GM19035 (cell line): Measurements from ENCODE around the gene ELFN2.
"Not testable (repeated sequence)": the region's sequence is repeated elsewhere in the genome, so short reads cannot be mapped to it uniquely, and the experiment has no call there.

ENCODE experiments used
- ATAC-seq: cut with Tn5 transposase; IDR thresholded peaks from one replicate; pipeline ENCODE4 v1.9.1; 2021; ENCODE audit not compliant: unreplicated experiment

The ELFN2 gene, protein sequence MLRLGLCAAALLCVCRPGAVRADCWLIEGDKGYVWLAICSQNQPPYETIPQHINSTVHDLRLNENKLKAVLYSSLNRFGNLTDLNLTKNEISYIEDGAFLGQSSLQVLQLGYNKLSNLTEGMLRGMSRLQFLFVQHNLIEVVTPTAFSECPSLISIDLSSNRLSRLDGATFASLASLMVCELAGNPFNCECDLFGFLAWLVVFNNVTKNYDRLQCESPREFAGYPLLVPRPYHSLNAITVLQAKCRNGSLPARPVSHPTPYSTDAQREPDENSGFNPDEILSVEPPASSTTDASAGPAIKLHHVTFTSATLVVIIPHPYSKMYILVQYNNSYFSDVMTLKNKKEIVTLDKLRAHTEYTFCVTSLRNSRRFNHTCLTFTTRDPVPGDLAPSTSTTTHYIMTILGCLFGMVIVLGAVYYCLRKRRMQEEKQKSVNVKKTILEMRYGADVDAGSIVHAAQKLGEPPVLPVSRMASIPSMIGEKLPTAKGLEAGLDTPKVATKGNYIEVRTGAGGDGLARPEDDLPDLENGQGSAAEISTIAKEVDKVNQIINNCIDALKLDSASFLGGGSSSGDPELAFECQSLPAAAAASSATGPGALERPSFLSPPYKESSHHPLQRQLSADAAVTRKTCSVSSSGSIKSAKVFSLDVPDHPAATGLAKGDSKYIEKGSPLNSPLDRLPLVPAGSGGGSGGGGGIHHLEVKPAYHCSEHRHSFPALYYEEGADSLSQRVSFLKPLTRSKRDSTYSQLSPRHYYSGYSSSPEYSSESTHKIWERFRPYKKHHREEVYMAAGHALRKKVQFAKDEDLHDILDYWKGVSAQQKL

GRCh38 chr22:37427135-37427710, at the start of gene ELFN2:
TSS of gene ELFN2 (minus strand) at chr22:37427479. CDS start at chr22:37375534, 51,945 bp downstream.
- no peak for ATAC-seq

DNA sequence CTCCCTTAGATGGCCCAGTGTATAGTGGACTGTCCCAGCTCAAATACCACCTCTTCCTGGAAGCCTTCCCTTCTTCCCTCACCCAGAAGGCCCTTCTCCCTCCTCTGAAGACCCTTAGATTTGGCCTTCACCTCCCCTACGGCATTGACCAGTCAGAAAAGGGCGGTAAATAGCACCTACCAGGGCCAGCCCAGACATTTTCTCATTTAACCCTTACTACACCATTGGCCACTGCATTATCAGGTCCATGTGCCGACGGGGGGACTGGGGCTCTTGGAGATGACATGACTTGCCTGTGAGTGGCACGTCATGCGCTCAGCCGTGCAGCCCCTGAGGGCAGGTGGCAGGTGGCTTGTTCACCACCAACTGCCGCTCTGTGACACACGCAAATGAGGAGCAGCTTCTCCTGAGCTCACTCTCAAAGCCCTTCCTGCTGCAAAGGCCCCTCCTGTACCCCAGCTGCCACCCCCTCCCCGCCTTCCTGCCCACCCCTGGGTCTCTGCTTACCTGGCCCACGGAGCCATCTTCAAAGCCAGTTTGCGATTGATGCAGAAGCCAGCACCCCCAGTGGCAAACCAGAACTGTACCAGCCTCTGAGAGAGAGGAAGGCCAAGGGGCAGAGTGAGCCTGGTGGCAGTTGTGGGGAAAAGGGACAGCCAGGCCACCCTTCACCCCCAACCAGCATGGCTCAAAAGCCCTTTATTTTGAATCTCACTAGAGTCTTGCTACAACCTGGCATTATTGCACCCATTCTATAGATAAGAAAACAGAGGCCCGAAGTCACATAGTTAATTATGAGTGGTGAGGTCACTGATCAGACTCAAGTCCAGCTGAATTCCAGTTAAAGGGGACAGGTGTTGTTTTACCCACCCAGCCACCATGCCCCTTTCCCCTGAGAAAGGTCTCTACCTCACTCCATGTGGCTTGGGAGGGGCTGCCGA, 49.4 kb upstream of the ELFN2 start:
- no peak for ATAC-seq

GRCh38 chr22:37474447-37475090, 47.3 kb upstream of the ELFN2 start:
- no peak for ATAC-seq

- ATAC-seq: no peak
Observed at GRCh38 chr22:37473437-37473946, 46.2 kb upstream of the ELFN2 start.

DNA sequence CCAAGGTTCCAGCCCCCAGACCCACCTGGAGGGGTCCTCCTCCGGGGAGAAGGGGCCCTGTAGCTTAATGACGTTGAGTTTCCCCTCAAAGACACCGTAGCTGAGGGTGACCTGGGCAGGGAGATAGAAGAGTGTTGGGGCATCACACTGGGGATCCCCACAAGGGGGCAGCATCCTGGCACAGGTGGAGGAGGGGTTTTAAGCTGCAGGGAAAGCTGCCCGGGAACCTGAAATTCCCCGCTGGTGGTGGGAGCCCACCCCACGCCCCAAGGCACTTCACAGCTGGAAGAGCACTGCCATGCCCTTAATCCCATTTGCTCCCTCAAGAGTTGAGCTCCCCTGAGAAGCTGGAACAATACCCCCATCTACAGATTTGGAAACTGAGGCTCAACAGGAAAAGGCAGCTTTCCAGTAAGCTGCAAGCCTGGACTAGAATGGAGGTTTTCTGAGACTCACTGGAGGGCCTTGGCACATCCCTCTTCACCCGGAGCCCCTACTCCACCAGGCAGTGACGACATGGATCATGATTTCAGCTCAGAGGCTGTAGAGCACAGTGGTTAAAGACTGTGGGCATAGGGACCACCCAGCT, 45.2 kb upstream of the ELFN2 start:
- no peak for ATAC-seq

- no peak for ATAC-seq
Observed at GRCh38 chr22:37471727-37472417, 44.6 kb upstream of the ELFN2 start.

GRCh38 chr22:37470087-37470445, 42.8 kb upstream of the ELFN2 start:
- no peak for ATAC-seq

DNA sequence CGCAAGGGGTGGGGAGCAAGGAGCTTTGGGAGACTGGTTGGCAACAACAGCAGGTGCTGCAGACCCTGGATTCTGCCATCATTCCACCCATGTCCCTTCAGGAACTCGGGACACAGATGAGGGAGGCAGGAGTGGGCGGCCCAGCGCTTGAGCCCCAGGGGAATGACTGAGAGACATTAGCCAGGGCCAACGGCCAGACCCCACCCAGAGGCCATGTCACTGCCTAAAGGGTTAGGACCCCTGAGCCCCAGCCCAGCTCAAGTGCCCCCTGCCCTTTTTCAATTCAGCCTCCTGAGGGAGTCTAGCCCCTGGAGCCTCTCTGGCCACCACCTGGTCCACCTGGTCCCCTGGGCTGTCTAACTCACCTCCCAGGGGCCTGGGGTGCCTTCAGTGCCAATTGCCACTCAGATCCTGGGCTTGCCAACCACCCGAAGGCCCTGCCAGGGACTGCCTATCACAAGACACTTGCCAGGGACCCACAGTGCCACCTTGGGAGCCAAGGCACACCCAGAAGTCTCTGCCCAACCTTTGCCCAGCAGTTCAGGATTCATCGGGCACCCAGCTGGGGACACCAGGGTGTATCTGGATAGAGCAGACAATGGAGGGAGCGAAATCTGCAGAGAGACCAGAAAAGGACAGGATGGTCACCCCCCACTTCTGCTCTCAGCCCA, 42.3 kb upstream of the ELFN2 start:
- ATAC-seq: no peak

DNA sequence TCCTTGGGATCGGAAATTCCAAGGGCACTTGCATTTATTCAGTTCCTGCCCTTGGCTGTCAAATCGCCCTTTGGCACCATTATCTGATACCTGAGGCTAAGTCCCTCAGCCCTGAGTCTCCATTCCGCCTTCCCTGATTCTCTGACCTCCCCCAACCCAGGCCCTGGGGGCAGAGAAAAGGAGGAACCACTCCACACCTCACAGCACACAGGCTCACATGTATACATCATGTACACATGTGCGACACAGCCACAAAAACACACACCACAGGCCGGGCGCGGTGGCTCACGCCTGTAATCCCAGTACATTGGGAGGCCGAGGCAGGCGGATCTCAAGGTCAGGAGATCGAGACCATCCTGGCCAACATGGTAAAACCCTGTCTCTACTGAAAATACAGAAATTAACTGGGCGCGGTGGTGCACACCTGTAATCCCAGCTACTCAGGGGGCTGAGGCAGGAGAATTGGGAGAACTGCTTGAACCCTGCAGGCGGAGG, 41.0 kb upstream of the ELFN2 start:
- ATAC-seq: not testable (repeated sequence)

DNA sequence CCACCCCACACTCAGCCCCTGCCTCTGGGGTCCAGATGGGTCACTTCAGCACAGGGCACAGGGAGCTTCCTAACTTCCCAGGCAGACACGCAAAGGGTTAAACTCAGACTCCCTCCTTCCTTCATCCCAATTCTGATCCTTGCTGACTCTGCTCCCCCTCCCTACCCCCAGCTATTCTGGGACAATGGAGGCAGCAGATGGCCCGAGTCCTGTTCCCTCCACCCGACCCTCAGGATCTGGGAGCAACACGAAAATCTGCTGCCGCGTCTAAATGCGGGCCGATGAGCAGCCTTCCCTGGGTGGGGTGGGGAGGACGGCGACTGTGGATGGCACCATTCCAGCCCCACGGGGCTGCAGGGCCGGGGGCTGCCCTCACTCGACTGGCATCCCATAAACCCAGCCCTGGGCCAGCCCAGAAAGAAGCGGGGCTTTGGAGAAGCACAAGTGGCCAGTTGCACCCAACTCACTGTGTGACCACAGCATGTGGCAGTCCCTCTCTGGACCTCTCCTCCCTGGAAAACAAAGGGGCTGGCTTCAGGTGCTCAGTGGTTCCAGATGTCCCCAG, 40.2 kb upstream of the ELFN2 start:
- ATAC-seq: no peak

GRCh38 chr22:37464181-37464580, 36.9 kb upstream of the ELFN2 start:
- ATAC-seq: no peak

GRCh38 chr22:37462983-37463382, 35.7 kb upstream of the ELFN2 start:
- no peak for ATAC-seq

GRCh38 chr22:37462436-37462835, 35.2 kb upstream of the ELFN2 start:
- ATAC-seq: no peak

DNA sequence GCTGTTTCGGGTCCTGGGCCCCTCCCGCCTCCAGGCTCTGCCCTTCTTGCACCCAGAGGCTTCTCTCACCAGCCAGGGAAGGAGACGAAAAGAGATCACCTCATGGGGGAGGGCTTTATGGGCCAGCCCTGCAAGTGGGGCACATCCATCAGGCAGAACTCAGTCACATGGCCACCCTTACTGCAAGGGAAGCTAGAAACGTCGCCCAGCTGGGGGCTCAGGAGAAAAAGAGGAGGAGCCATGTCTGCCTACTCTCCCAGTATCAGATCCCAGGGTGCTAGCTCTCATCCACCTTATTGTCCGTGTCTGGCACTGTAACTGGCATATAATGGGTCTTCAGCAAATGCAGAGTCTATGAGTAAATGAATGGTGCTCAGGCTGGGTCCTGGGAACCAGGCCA, 34.7 kb upstream of the ELFN2 start:
- ATAC-seq: no peak

DNA sequence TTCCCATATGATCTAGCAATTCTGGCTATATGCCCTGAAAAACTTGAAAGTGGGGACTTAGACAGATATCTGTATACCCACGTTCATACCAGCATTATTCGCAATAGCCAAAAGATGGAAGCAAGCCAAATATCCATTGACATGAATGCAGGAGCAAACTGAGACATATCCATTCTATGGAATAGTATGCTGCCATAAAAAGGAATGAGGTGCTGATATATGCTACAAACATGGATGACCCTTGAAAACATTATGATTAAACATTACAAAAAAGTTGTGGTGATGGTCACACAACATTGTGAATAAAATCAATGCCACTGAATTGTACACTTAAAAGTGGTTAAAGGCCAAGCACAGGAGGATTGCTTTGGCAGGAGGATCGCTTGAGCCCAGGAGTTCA, 33.4 kb upstream of the ELFN2 start:
- ATAC-seq: no peak

DNA sequence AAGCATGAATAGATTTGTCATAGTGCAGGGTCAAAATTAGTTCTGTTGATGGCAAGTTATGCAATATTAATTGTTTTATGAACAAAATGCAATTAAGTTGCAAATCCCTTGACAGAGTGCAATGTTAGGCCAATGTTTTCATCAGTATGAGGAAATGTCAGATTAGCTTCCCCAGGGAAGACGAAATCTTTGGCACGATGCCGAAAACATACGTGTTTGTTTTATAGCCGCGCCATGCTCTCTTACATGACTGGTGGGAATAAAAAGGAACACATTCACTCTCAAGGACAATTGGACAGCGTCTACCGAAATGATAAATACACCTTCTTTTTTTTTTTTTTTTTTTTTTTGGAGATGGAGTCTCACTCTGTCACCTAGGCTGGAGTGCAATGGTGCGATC, 31.9 kb upstream of the ELFN2 start:
- no peak for ATAC-seq

DNA sequence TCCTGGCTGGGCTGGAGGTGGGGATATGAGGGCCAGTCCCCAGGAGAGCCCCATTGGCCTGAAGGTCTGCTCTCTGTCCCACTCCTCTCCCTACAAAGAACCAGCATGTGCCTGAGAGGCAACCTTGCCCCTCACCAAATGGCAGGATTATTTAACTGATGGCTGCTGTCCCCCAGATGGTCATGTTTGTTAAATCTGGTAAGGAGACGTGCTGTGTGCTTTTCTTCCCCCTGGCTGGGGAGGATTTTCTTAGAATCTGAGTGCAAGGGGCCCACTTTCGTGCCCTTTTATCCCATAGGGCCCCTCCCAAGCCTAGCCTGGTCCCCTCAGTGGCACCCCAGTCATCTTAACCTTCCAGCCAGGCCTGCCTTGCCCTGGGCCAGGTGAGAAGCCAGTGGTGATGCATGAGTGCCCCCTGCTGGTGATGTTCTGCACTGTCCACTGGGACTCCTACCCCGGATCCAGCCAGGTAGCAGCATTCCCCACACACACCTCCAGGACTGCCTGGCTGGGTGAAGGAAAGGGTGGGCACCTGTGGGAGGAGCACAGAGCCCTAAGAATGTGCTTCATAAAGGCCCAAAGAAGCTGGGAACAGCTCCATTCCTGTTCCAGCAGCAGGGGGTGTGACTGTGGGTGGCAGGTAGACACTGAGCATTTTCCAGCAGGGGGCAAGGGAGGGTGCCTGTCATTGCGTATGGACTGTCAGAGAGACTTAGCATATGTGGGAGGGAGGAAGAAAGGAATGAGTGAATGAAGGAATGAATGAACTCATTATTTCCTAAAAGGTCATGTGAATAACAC, 30.0 kb upstream of the ELFN2 start:
- no peak for ATAC-seq
